GM12891 (cell line): Measurements from ENCODE around the gene GDF15.

Experiments used
- PAX5 ChIP-seq: IDR thresholded peaks from 2 replicates; pipeline ENCODE4 v1.6.1; 2011; ENCODE audit warnings: low read length, moderate library complexity, mild to moderate bottlenecking; ENCODE audit not compliant: insufficient read depth, severe bottlenecking
- POLR2A ChIP-seq: IDR thresholded peaks from 2 replicates; pipeline ENCODE4 v1.6.1; 2011; ENCODE audit warnings: low read depth, low read length, control low read depth
- POLR2AphosphoS5 ChIP-seq: IDR thresholded peaks from 2 replicates; pipeline ENCODE4 v1.6.1; 2011; ENCODE audit warnings: low read depth, low read length, control low read depth
- SPI1 ChIP-seq: IDR thresholded peaks from 2 replicates; pipeline ENCODE4 v1.6.1; 2011; ENCODE audit warnings: low read depth, low read length, control low read depth
- TAF1 ChIP-seq: IDR thresholded peaks from 2 replicates; pipeline ENCODE4 v1.6.1; 2011; ENCODE audit warnings: low read depth, low read length, control low read depth

DNA sequence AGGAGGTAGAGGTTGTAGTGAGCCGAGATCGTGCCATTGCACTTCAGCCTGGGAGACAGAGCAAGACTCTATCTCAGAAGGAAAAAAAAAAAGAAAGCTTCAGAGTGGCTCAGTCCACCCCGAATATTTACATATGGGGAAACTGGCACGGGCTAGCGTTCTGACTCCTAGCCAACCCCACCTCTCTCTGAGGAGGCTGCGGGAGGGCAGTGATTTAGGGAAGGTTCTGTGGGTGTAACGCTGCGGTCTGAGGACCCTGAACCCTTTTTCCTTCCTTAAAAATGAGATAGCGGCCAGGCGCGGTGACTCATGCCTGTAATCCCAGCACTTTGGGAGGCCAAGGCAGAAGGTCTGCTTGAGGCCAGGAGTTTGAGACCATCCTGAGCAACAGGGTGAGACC lies 6.5 kb downstream of the GDF15 start:
- no peak for TF ChIP-seq PAX5
- no peak for TF ChIP-seq TAF1
- no peak for TF ChIP-seq POLR2AphosphoS5
- TF ChIP-seq POLR2A = no peak
- TF ChIP-seq SPI1 = no peak
